RWPE1 (cell line): ENCODE data around the gene ZNF324B.
"Not testable (repeated sequence)": the region's sequence is repeated elsewhere in the genome, so short reads cannot be mapped to it uniquely, and the experiment has no call there.

Experiments used
- CTCF ChIA-PET: fragments of 350-600 bp; sonication (Branson Sonifier 250); formaldehyde crosslinking; extraction: SDS; loops from one replicate; lab custom pipeline; 2021; lab: Yijun Ruan, JAX
- POLR2A ChIA-PET: fragments of 400-600 bp; formaldehyde crosslinking; extraction: SDS; loops from one replicate; lab custom pipeline; 2020; ENCODE audit warnings: antibody characterized with exemption; ENCODE audit not compliant: low non-redundant PET; lab: Yijun Ruan, JAX
- DNase-seq: peaks from one replicate; pipeline ENCODE4 v3.0.0; 2012; ENCODE audit warnings: low spot score
- H3K27ac ChIP-seq: fragments of 450-650 bp; 2 replicates; pipeline ENCODE4 v1.5.1; 2017
- CTCF ChIP-seq: fragments of 450-650 bp; conservative IDR thresholded peaks from 2 replicates; pipeline ENCODE4 v1.5.1; 2017; ENCODE audit warnings: low read depth, mild to moderate bottlenecking

Gene ZNF324B

DNA sequence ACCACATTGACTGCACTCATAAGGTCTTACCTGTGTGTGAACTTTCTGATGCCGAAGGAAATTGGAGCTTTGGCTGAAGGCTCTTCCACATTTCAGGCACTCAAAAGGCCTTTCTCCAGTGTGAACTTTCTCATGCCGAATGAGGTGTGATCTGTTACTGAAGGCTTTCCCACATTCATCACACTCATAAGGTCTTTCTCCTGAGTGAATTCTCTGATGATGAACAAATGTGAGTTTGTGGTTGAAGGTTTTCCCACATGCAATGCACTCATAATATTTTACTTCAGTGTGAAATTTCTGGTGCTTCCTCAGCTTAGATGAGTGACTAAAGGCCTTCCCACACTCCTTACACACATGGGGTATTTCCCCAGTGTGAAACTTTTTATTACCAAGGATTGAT is 17.2 kb upstream of the ZNF324B start:
- DNase-seq, result no peak
- ChIA-PET CTCF (no interaction called here), POLR2A (interaction anchor here (1.0 kb wide), 1 partner anchor 24 kb away, joined by 3 read pairs; no protein-coding TSS in a partner anchor)
- H3K27ac ChIP-seq, result no peak overlapping the region
- TF ChIP-seq CTCF, result no peak

DNA sequence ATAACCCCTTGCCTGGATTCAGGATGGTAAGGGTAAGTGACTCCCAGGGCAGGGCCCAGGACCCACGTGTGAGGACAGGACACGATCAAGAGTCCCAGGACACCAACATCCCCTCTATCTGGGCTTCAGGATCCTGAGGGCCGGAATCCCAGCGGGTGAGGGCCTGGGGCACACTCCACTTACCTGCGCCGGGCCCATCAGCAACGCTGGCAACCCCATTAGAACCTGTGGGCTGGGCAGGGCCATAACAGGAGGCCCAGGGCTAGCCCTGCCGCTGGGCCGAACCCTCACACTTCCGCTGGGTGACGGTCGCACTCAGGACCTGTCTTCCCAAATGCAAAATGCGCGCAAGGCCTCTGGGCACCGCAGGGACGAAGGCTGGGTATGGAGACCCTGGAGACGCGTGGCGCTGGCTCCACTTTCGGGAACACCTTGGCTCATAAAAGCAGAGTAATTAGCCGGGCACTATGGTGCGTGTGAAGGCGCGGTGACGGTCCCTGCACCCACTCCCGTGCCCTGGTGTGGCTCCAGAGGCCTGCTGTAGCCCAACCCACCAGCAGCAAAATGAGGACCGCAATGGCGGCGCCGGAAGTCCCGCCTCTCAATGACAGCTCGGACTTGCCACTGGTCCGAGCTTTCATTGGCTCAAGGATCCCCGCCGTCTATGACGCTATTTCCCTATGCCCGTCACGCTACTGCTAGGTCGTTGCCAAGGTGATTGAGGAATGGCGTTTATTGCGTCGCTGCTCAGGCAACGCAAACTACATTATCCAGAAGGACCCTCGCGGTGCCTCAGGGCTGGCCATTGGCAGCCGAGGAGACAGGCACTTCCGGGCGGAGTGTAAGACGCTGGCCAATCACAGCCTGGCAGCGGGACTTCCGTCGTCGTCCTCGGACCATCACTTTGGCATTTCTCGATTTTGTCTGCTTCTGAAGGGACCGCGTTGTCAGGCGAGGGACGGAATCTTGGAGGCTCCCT is 11.6 kb upstream of the ZNF324B start, which contains the start of gene ZNF132:
Gene ZNF132, minus strand, starts transcription at position 578 of the 979 bp plus-strand sequence. Its CDS starts 332 bp downstream, at position 246.
- CTCF ChIA-PET, result no interaction called here
- H3K27ac ChIP-seq, result peak within 1 kb of the TSS; percentile 80
- POLR2A ChIA-PET, result no interaction called here
- TF ChIP-seq CTCF, result no peak
- DNase-seq, result peak; percentile 99

DNA sequence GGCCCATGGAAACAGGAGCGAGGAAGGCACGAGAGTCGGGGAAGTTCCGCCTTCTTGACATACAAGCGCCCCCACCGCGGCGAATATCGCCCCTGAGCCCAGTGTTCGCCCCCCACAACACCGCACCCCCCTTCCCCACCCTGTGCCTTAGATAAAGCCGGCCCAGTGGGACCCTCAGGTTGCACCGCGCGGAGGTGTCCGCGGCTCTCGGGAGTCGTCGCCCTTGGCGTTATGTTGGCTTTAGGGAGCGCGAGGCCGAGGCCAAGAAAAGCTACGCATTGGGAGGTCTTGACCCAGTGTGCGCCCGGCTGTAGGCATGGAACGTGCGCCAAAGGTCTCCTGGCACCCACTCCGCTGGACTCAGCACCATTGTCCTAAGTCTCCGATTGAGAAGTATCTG is 10.9 kb upstream of the ZNF324B start:
- POLR2A ChIA-PET, result no interaction called here
- CTCF ChIA-PET, result no interaction called here
- no peak for DNase-seq
- no peak for TF ChIP-seq CTCF
- H3K27ac ChIP-seq, result peak overlapping the region; percentile 80

GRCh38 chr19:58442986-58443385 is 8.4 kb upstream of the ZNF324B start:
- DNase-seq, H3K27ac ChIP-seq, POLR2A ChIA-PET, CTCF ChIA-PET: not testable (repeated sequence)

- DNase-seq, H3K27ac ChIP-seq, CTCF ChIA-PET, POLR2A ChIA-PET: not testable (repeated sequence)
Observed at GRCh38 chr19:58448860-58449259, 2.6 kb upstream of the ZNF324B start.

GRCh38 chr19:58449980-58450379 is 1.4 kb upstream of the ZNF324B start:
- DNase-seq, POLR2A ChIA-PET, CTCF ChIA-PET, H3K27ac ChIP-seq: not testable (repeated sequence)

- ChIA-PET CTCF (interaction anchor here (0.6 kb wide), 1 partner anchor 26 kb away, joined by 3 read pairs; no protein-coding TSS in a partner anchor), POLR2A (no interaction called here)
- no peak for TF ChIP-seq CTCF
- H3K27ac ChIP-seq, result peak overlapping the region; percentile 62; the same call in 1 of the 2 replicates
- DNase-seq, result no peak
Observed at GRCh38 chr19:58450856-58451357, 515 bp upstream of the ZNF324B start.

GRCh38 chr19:58453743-58454142 is 2.3 kb downstream of the ZNF324B start:
- 0 out of 2 replicates have a peak overlapping the region, but pooled peaks have one; percentile 2 for H3K27ac ChIP-seq
- no peak for TF ChIP-seq CTCF
- DNase-seq, result no peak
- ChIA-PET POLR2A (no interaction called here), CTCF (interaction anchor here (0.7 to 1.1 kb wide), 2 partner anchors 65 to 127 kb away, joined by 3 to 7 read pairs; partner anchors contain the start of gene ZSCAN22)
